ENCODE results near the gene DPF3.

The DPF3 gene

GRCh38 chr14:72792051-72792788, 101.7 kb downstream of the DPF3 start:
- no peak overlapping the region for H3K4me3 ChIP-seq (ENCODE audit: insufficient read depth, low read depth, low read length)
- H3K4me1 ChIP-seq (ENCODE audit: control insufficient read depth, insufficient read depth, low read length): no peaks in the 10 kb centered on the region
- no peaks in the 10 kb centered on the region for H3K9me3 ChIP-seq (ENCODE audit: control insufficient read depth, low read length)
- WGBS, 2 experiments: 59 to 60% methylated on average over 14 to 16 of the region's 16 CpGs
- H3K36me3 ChIP-seq (ENCODE audit: control insufficient read depth, insufficient read depth, low read length): no peaks in the 10 kb centered on the region
- no peaks in the 10 kb centered on the region for H3K27me3 ChIP-seq (ENCODE audit: control insufficient read depth, insufficient read depth, low read length, poor library complexity, severe bottlenecking)
- no peak overlapping the region for H3K27ac ChIP-seq (ENCODE audit: insufficient read depth, low read depth, low read length, poor library complexity, severe bottlenecking)

- no peak overlapping the region for H3K27ac ChIP-seq (ENCODE audit: insufficient read depth, low read depth, low read length, poor library complexity, severe bottlenecking)
- no peaks in the 10 kb centered on the region for H3K27me3 ChIP-seq (ENCODE audit: control insufficient read depth, insufficient read depth, low read length, poor library complexity, severe bottlenecking)
- WGBS, 2 experiments: 87 to 88% methylated on average over 10 of the region's 10 CpGs
- no peak overlapping the region for H3K4me3 ChIP-seq (ENCODE audit: insufficient read depth, low read depth, low read length)
- no peaks in the 10 kb centered on the region for H3K36me3 ChIP-seq (ENCODE audit: control insufficient read depth, insufficient read depth, low read length)
- no peaks in the 10 kb centered on the region for H3K9me3 ChIP-seq (ENCODE audit: control insufficient read depth, low read length)
- H3K4me1 ChIP-seq (ENCODE audit: control insufficient read depth, insufficient read depth, low read length): no peaks in the 10 kb centered on the region
Measured at GRCh38 chr14:72790887-72791566, 102.9 kb downstream of the DPF3 start.

DNA sequence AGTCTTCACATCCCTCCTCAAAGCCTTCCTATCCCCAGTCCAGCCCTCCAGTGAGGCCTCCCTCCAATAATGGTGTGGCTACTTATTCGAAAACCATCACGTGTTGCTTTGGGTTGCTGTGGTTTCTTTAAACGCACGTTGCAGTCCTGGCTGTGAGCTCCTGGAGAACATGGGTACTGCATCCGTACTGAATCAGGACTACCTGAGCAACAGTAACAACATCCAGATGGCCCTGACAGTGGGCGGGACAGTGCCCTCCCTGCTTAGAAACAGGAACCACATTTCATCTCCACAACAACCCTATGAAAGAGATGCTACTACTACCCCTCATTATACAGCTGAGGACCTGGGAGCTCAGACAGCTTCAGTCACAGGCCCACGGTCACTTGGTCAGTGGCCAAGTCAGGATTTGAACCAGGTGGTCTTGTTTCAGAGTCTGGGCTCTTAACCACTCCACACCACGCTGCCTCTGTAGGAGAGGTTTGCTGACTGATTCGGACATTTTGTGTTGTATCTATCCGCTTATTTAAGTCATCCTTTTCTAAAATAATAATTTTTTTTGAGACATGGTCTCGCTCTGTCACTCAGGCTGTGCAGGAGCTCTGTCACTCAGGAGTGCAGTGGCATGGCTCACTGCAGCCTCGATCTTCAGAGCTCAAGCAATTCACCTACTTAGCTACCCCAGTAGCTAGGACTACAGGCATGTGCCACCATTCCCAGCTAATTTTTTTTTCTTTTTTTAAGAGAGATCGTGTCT, 104.8 kb downstream of the DPF3 start:
- WGBS, 2 experiments: 93% methylated on average over 13 of the region's 13 CpGs
- H3K27me3 ChIP-seq (ENCODE audit: control insufficient read depth, insufficient read depth, low read length, poor library complexity, severe bottlenecking): no peaks in the 10 kb centered on the region

GRCh38 chr14:72788255-72788654, 105.6 kb downstream of the DPF3 start:
- WGBS, 2 experiments: 89% methylated on average over 6 of the region's 6 CpGs

More for the DNA sequence above, 104.8 kb downstream of the DPF3 start:
- H3K9me3 ChIP-seq (ENCODE audit: control insufficient read depth, low read length): no peaks in the 10 kb centered on the region
- no peaks in the 10 kb centered on the region for H3K4me1 ChIP-seq (ENCODE audit: control insufficient read depth, insufficient read depth, low read length)
- H3K4me3 ChIP-seq (ENCODE audit: insufficient read depth, low read depth, low read length): no peak overlapping the region
- H3K36me3 ChIP-seq (ENCODE audit: control insufficient read depth, insufficient read depth, low read length): no peaks in the 10 kb centered on the region
- no peak overlapping the region for H3K27ac ChIP-seq (ENCODE audit: insufficient read depth, low read depth, low read length, poor library complexity, severe bottlenecking)

DNA sequence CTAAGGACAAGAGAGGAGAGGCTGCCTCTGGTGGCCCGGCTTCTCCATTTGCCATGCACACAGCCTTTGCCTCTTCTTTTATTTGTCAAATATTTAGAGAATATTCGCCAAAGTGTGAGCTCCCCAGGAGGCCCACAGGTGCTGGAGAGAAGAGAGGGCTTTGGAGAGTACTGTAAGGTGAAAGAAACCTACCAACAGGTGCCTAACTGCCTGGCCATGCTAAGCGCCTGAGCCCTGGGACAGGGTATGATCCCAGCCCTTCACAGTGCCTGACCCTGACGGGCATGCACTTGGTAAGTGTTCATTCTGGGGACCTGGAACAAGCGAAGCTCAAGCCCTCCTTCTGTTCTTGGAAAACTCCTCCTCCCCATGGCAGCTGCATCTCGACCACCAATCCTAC, 106.1 kb downstream of the DPF3 start:
- no peaks in the 10 kb centered on the region for H3K4me1 ChIP-seq (ENCODE audit: control insufficient read depth, insufficient read depth, low read length)
- no peak overlapping the region for H3K27ac ChIP-seq (ENCODE audit: insufficient read depth, low read depth, low read length, poor library complexity, severe bottlenecking)
- 87 to 91% methylated on average over 6 of the region's 6 CpGs for WGBS, 2 experiments
- H3K9me3 ChIP-seq (ENCODE audit: control insufficient read depth, low read length): no peaks in the 10 kb centered on the region
- H3K4me3 ChIP-seq (ENCODE audit: insufficient read depth, low read depth, low read length): no peak overlapping the region
- no peaks in the 10 kb centered on the region for H3K27me3 ChIP-seq (ENCODE audit: control insufficient read depth, insufficient read depth, low read length, poor library complexity, severe bottlenecking)
- no peaks in the 10 kb centered on the region for H3K36me3 ChIP-seq (ENCODE audit: control insufficient read depth, insufficient read depth, low read length)

More at GRCh38 chr14:72788255-72788654, 105.6 kb downstream of the DPF3 start:
- Histone ChIP-seq H3K36me3 (ENCODE audit: control insufficient read depth, insufficient read depth, low read length) (no peaks in the 10 kb centered on the region), H3K9me3 (ENCODE audit: control insufficient read depth, low read length) (no peaks in the 10 kb centered on the region), H3K27ac (ENCODE audit: insufficient read depth, low read depth, low read length, poor library complexity, severe bottlenecking) (no peak overlapping the region), H3K4me1 (ENCODE audit: control insufficient read depth, insufficient read depth, low read length) (no peaks in the 10 kb centered on the region), H3K4me3 (ENCODE audit: insufficient read depth, low read depth, low read length) (no peak overlapping the region), H3K27me3 (ENCODE audit: control insufficient read depth, insufficient read depth, low read length, poor library complexity, severe bottlenecking) (no peaks in the 10 kb centered on the region)

DNA sequence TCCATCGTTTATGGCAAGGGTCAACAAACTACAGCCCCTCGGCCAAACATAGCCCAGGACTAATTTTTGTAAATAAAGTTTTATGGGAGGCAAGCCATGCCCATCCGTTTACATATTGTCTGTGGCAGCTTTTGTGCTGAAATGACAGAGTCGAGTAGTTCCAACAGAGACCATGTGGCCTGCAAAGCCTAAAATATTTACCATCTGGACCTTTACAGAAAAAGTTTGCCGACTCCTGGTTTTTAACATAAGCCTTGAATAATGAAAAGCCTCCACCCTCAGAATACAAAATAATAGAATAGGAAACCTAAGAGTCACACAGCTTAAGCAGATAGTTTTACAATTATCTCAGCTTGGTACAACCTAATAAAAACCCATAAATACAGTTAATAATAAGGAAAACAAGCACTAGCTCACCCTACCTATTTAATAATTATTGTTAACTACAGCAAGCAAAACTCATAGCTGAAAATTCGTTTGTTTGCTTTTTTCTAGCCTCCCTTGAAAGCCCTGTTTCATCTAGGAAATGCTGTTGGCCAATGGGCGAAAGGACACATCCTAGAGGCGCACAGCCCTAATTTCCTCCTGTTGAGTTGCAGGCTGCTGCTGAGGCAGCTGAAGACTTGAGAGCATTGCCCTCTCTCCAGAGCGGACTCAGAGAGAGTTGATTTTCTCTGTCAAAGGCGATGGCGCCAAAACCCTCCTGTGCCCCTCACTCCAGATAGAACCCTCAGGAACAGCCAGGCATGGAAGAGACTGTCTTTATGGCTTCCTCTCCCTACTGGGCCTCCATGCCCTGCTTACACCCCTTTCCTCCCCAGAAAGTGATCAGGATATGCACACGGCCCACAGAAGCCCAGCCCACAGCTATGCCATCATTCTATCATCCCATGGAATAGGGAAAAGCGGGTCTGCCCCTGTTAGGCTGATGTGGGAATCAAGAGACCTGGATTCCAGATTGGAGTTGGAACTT, 107.2 kb downstream of the DPF3 start:
- H3K36me3 ChIP-seq (ENCODE audit: control insufficient read depth, insufficient read depth, low read length): no peaks in the 10 kb centered on the region
- no peaks in the 10 kb centered on the region for H3K9me3 ChIP-seq (ENCODE audit: control insufficient read depth, low read length)

DNA sequence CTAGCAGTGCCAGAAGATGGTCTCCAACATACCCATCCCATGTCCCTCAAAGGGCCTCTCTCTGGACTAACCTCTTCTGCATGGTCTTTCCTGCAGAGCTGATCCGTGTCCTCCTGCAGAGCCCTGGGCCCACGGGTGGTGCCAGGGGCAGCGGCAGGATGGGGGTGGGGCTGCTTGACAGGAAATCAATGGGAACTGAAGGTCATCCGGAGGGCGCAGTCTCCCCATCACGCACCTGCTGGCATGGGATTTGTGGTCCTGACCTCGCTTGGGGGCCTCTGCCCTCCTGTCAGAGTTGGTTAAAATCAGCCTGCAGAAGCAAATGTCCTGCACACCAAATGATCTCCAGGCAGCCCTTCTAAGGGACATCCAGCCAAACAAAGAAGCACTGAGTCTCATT, 110.2 kb downstream of the DPF3 start:
- Histone ChIP-seq H3K36me3 (ENCODE audit: control insufficient read depth, insufficient read depth, low read length) (no peaks in the 10 kb centered on the region), H3K9me3 (ENCODE audit: control insufficient read depth, low read length) (no peaks in the 10 kb centered on the region), H3K4me1 (ENCODE audit: control insufficient read depth, insufficient read depth, low read length) (no peaks in the 10 kb centered on the region), H3K4me3 (ENCODE audit: insufficient read depth, low read depth, low read length) (no peak overlapping the region), H3K27ac (ENCODE audit: insufficient read depth, low read depth, low read length, poor library complexity, severe bottlenecking) (no peak overlapping the region), H3K27me3 (ENCODE audit: control insufficient read depth, insufficient read depth, low read length, poor library complexity, severe bottlenecking) (no peaks in the 10 kb centered on the region)
- 86 to 93% methylated on average over 7 of the region's 7 CpGs for WGBS, 2 experiments

More for the DNA sequence above, 107.2 kb downstream of the DPF3 start:
- Histone ChIP-seq H3K4me3 (ENCODE audit: insufficient read depth, low read depth, low read length) (no peak overlapping the region), H3K27ac (ENCODE audit: insufficient read depth, low read depth, low read length, poor library complexity, severe bottlenecking) (no peak overlapping the region), H3K27me3 (ENCODE audit: control insufficient read depth, insufficient read depth, low read length, poor library complexity, severe bottlenecking) (no peaks in the 10 kb centered on the region), H3K4me1 (ENCODE audit: control insufficient read depth, insufficient read depth, low read length) (no peaks in the 10 kb centered on the region)
- WGBS, 2 experiments: 91% methylated on average over 13 of the region's 13 CpGs

GRCh38 chr14:72782817-72783216, 111.1 kb downstream of the DPF3 start:
- WGBS, 2 experiments: 90 to 91% methylated on average over 2 of the region's 2 CpGs
- Histone ChIP-seq H3K36me3 (ENCODE audit: control insufficient read depth, insufficient read depth, low read length) (no peaks in the 10 kb centered on the region), H3K9me3 (ENCODE audit: control insufficient read depth, low read length) (no peaks in the 10 kb centered on the region), H3K4me3 (ENCODE audit: insufficient read depth, low read depth, low read length) (no peak overlapping the region), H3K27me3 (ENCODE audit: control insufficient read depth, insufficient read depth, low read length, poor library complexity, severe bottlenecking) (no peaks in the 10 kb centered on the region), H3K4me1 (ENCODE audit: control insufficient read depth, insufficient read depth, low read length) (no peaks in the 10 kb centered on the region), H3K27ac (ENCODE audit: insufficient read depth, low read depth, low read length, poor library complexity, severe bottlenecking) (no peak overlapping the region)

DNA sequence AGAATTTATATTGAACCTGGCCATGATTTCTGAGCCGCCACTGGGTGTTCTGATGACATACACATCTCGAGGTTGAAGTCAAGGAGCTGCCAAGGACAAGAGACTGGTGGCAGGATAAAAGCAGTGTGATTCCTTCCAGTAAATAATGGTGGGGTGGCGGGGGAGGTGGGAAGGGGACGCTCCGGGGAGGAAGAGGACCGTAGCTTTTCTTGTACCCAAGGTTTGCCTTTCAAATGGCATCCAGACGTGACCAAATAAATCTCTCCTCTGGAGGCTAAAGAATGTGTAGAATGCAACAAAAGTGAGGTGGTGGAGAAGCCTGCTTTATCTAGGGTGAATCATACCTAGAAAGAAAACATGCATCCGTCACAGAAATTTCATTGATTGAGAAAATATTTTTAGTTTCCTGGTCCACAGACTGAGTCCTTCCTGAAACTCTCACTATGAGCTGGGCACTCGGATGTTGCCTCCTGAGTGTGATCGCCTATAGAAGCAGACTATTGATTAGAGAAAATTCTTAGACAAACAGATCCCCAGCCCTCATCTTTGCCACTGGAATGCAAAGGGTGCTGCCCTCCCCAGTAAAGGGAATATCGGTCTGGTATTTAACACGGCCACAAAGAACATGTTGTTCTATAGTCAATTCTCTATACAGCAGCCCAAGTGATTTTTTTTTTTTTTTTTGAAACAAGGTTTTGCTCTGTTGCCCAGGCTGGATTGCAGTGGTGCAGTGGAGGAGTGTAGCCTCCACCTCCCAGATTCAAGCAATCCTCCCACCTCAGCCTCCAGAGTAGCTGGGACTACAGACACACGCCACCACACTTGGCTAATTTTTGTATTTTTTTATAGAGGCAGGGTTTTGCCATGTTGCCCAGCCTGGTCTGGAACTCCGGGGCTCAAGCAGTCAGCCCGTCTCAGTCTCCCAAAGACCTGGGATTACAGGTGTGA, 112.1 kb downstream of the DPF3 start:
- Histone ChIP-seq H3K9me3 (ENCODE audit: control insufficient read depth, low read length) (no peaks in the 10 kb centered on the region), H3K27ac (ENCODE audit: insufficient read depth, low read depth, low read length, poor library complexity, severe bottlenecking) (no peak overlapping the region), H3K4me1 (ENCODE audit: control insufficient read depth, insufficient read depth, low read length) (no peaks in the 10 kb centered on the region), H3K4me3 (ENCODE audit: insufficient read depth, low read depth, low read length) (no peak overlapping the region), H3K27me3 (ENCODE audit: control insufficient read depth, insufficient read depth, low read length, poor library complexity, severe bottlenecking) (no peaks in the 10 kb centered on the region), H3K36me3 (ENCODE audit: control insufficient read depth, insufficient read depth, low read length) (no peaks in the 10 kb centered on the region)
- 78% methylated on average over 14 to 15 of the region's 15 CpGs for WGBS, 2 experiments

Measured in ectodermal cell (in vitro differentiated cells).